MCF 10A (cell line): Measurements from ENCODE around the gene IGFBP1. TPM values are rescaled to one million over a fixed set of nuclear protein-coding genes. Genes with fewer than 3 reads are reported as not detected.
A peak's percentile ranks its signal among the peaks of the same experiment; 100 is the strongest.

Source experiments
- BruUV-seq: library from RNA; stranded (reverse); fragments of 400-500 nt; replicated peaks from 2 replicates; lab custom pipeline; 2021; lab: Mats Ljungman, UMichigan
- CTCF ChIA-PET: fragments of 300-600 bp; sonication (Branson Sonifier 250); formaldehyde crosslinking; extraction: SDS; loops from one replicate; lab custom pipeline; 2021; ENCODE audit warnings: antibody characterized with exemption, inconsistent platforms; lab: Yijun Ruan, JAX
- POLR2A ChIA-PET: fragments of 300-600, 350-650 bp; sonication (Branson Sonifier 250); formaldehyde crosslinking; extraction: SDS; loops from one replicate; lab custom pipeline; 2020; ENCODE audit warnings: antibody characterized with exemption, inconsistent platforms; lab: Yijun Ruan, JAX
- DNase-seq: peaks from one replicate; pipeline ENCODE4 v3.0.0-alpha.2; 2018; ENCODE audit not compliant: unreplicated experiment
- H3K27ac Mint-ChIP-seq: one replicate; pipeline ENCODE4 v1.8.0; 2022; ENCODE audit warnings: mild to moderate bottlenecking, low read depth, mixed read lengths; ENCODE audit not compliant: unreplicated experiment
- H3K27me3 Mint-ChIP-seq: one replicate; pipeline ENCODE4 v1.8.0; 2022; ENCODE audit warnings: mixed read lengths; ENCODE audit not compliant: insufficient read depth, unreplicated experiment
- H3K36me3 Mint-ChIP-seq: one replicate; pipeline ENCODE4 v1.8.0; 2022; ENCODE audit warnings: mild to moderate bottlenecking, moderate library complexity, mixed read lengths; ENCODE audit not compliant: insufficient read depth, unreplicated experiment
- H3K4me1 Mint-ChIP-seq: one replicate; pipeline ENCODE4 v1.8.0; 2022; ENCODE audit warnings: mixed read lengths; ENCODE audit not compliant: insufficient read depth, unreplicated experiment
- H3K4me3 Mint-ChIP-seq: one replicate; pipeline ENCODE4 v1.8.0; 2022; ENCODE audit warnings: mild to moderate bottlenecking, moderate library complexity, mixed read lengths; ENCODE audit not compliant: unreplicated experiment
- H3K9me3 Mint-ChIP-seq: one replicate; pipeline ENCODE4 v1.8.0; 2022; ENCODE audit warnings: mixed read lengths; ENCODE audit not compliant: unreplicated experiment
- intact Hi-C: fragments of 100-400 bp; cut with micrococcal nuclease; formaldehyde crosslinking; loops from 2 replicates; pipeline ENCODE4 v1.14.1; 2022
- total RNA-seq: library from RNA; stranded (reverse); gene quantifications from 2 replicates; pipeline ENCODE4 v1.2.3, GENCODE V29; 2022
- TF ChIP-seq, protein P1 (sequence below): fragments of 200-600 bp; IDR thresholded peaks from one replicate; pipeline ENCODE4 v1.8.0; 2022; ENCODE audit warnings: antibody characterized with exemption, mild to moderate bottlenecking; ENCODE audit not compliant: unreplicated experiment

The IGFBP1 gene
- total RNA-seq, 1 experiment from 2014 or later, result not detected

DNA sequence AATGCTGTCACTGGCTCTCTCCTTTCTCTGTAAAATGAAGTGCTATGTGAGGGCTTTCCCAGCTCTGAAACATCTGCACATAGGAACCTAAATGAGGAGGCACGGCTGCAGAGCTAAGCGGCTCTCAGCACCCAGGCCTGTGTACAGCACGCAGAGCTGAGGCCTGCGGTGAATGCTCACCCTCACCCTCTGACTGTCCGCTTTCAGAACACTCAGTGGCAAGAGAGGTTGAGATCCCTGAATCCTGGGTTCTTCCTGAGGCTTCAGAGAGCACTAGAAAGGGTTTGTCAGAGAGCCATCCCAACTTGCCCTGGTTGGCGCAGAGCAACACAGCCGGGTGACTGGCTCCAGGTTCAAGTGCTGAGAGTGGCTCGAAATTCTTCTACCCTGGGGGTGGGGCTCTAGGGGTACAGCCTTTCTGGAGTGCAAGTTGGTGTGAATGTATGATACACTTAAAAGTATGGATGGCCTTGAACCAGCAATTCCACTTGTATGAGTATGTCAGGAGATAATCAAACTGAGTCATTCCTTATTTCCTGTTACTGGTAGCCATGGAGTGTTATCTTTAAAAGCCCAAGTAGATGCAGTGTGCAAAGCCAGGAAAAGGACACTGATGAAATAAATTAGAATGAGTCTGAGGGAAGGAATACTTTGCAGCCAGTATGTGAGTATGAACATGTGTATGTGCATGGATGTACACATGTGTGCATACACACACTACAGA lies 13.7 kb upstream of the IGFBP1 start:
- no peak overlapping the region for H3K27ac Mint-ChIP-seq

DNA sequence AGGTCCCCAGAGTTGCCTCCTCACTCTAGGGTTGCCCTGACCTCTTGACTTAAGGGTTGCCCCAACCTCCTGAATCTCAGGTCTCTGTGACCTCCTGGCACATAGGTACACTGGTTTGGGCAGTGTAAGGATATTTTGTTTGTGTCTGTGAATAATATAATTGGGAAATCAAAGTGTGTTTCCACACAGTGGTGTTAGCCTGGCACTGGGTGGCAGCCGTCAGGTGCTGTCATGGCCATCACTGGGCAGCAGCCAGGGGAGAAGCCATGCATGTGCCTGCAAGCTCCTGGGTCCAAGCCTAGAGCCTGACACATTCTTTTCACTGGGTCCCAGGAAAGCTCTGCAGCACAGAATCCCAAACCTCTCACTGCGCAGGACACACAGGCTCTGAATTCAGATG lies 11.8 kb upstream of the IGFBP1 start:
- peaks cover 12% of the 10 kb centered on the region for H3K4me1 Mint-ChIP-seq
- H3K36me3 Mint-ChIP-seq, result no peaks in the 10 kb centered on the region
- CTCF ChIA-PET, result no interaction called here
- peaks cover 10% of the 10 kb centered on the region for H3K9me3 Mint-ChIP-seq
- TF ChIP-seq, protein P1, sequence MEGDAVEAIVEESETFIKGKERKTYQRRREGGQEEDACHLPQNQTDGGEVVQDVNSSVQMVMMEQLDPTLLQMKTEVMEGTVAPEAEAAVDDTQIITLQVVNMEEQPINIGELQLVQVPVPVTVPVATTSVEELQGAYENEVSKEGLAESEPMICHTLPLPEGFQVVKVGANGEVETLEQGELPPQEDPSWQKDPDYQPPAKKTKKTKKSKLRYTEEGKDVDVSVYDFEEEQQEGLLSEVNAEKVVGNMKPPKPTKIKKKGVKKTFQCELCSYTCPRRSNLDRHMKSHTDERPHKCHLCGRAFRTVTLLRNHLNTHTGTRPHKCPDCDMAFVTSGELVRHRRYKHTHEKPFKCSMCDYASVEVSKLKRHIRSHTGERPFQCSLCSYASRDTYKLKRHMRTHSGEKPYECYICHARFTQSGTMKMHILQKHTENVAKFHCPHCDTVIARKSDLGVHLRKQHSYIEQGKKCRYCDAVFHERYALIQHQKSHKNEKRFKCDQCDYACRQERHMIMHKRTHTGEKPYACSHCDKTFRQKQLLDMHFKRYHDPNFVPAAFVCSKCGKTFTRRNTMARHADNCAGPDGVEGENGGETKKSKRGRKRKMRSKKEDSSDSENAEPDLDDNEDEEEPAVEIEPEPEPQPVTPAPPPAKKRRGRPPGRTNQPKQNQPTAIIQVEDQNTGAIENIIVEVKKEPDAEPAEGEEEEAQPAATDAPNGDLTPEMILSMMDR, result no peak
- H3K4me3 Mint-ChIP-seq, result no peak overlapping the region
- intact Hi-C loops, result no loop called here
- no peak for DNase-seq
- no peak overlapping the region for H3K27ac Mint-ChIP-seq
- no peaks in the 10 kb centered on the region for H3K27me3 Mint-ChIP-seq
- BruUV-seq, result no TSS peak
- POLR2A ChIA-PET, result no interaction called here

More for the DNA sequence above, 13.7 kb upstream of the IGFBP1 start:
- peaks cover 10% of the 10 kb centered on the region for H3K9me3 Mint-ChIP-seq
- BruUV-seq, result no TSS peak
- H3K36me3 Mint-ChIP-seq, result no peaks in the 10 kb centered on the region
- TF ChIP-seq, protein P1, result no peak
- H3K4me1 Mint-ChIP-seq, result peaks cover 6% of the 10 kb centered on the region
- no peak overlapping the region for H3K4me3 Mint-ChIP-seq
- DNase-seq, result peak; percentile 25
- intact Hi-C loops, result loop anchor here (5.0 kb wide), 2 partner anchors 48 to 478 kb away; partner anchors contain the start of gene IGFBP3
- CTCF ChIA-PET, result interaction anchor here (1.0 kb wide), 1 partner anchor 16 kb away, joined by 3 read pairs; no protein-coding TSS in a partner anchor
- POLR2A ChIA-PET, result no interaction called here
- H3K27me3 Mint-ChIP-seq, result no peaks in the 10 kb centered on the region

DNA sequence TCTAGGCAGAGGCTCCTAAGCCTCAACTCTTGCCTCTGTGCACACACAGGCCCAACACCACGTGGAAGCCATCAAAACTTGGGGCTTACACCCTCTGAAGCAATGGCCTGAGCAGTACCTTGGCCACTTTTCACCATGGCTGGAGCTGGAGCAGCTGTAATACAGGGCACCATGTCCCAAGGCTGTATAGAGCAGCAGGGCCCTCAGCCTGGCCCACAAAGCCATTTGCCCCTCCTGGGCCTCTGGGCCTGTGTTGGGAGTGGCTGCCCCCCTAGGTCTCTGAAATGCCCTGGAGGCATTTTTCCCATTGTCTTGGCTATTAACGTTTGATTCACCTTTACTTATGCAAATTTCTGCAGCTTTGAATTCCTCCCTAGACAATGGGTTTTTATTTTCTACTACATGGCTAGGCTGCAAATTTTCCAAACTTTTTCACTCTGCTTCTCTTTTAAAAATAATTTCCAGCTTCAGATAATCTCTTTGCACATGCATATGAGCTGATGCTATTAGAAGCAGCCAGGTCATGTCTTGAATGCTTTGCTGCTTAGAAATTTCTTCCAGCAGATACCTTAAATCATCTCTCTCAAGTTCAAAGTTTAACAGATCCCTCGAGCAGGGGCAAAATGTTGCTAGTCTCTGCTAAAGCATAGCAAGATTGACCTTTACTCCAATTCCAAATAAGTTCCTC lies 9.7 kb upstream of the IGFBP1 start:
- TF ChIP-seq, protein P1, result no peak
- DNase-seq, result no peak
- Mint-ChIP-seq H3K9me3 (peaks cover 10% of the 10 kb centered on the region), H3K4me1 (peaks cover 29% of the 10 kb centered on the region), H3K36me3 (no peaks in the 10 kb centered on the region), H3K27ac (no peak overlapping the region), H3K4me3 (no peak overlapping the region), H3K27me3 (no peaks in the 10 kb centered on the region)
- CTCF ChIA-PET, result no interaction called here
- POLR2A ChIA-PET, result no interaction called here
- intact Hi-C loops, result no loop called here
- no TSS peak for BruUV-seq

DNA sequence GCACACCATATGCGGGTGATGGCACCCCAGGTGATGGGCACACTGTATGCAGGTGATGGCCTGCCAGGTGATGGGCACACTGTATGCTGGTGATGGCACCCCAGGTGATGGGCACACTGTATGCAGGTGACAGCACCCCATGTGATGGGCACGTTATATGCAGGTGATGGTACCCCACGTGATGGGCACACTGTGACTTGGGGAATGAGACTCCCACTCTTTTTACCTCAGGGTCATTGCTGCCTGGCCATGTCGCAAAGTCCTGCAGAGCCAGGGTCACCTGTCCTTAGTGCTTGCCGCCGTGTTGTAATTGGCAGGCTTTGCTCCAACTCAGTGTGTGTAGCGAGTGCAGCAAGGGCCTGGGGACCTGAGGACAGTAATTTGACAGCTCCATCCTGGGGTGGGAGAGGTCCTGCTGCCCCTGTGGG lies 7.8 kb upstream of the IGFBP1 start:
- Mint-ChIP-seq H3K4me3 (no peak overlapping the region), H3K27me3 (no peaks in the 10 kb centered on the region), H3K4me1 (peaks cover 41% of the 10 kb centered on the region), H3K27ac (peak overlapping the region; percentile 94), H3K9me3 (peaks cover 10% of the 10 kb centered on the region), H3K36me3 (no peaks in the 10 kb centered on the region)
- CTCF ChIA-PET, result no interaction called here
- intact Hi-C loops, result no loop called here
- BruUV-seq, result no TSS peak
- POLR2A ChIA-PET, result no interaction called here
- no peak for DNase-seq
- TF ChIP-seq, protein P1, result no peak
